HepG2 (cell line): ENCODE data around the gene AXIN1. TPM values are rescaled to one million over a fixed set of nuclear protein-coding genes. Genes with fewer than 3 reads are reported as not detected.

Experiments
- ARHGAP35 ChIP-seq: sonication (generic); formaldehyde crosslinking; IDR thresholded peaks from 2 replicates; pipeline ENCODE4 v1.9.0; 2022; ENCODE audit warnings: mild to moderate bottlenecking, inconsistent platforms, moderate library complexity, missing genetic modification reagents, borderline replicate concordance
- BCLAF1 ChIP-seq: fragments of 450-650 bp; IDR thresholded peaks from 2 replicates; pipeline ENCODE4 v1.6.1; 2017; ENCODE audit warnings: mild to moderate bottlenecking
- BRCA1 ChIP-seq: sonication (generic); formaldehyde crosslinking; IDR thresholded peaks from 2 replicates; pipeline ENCODE4 v1.4.0; 2020; ENCODE audit warnings: missing genetic modification reagents
- DMAP1 ChIP-seq: IDR thresholded peaks from 2 replicates; pipeline ENCODE4 v1.6.1; 2016
- FOXK2 ChIP-seq: fragments of 450-650 bp; IDR thresholded peaks from 2 replicates; pipeline ENCODE4 v1.6.1; 2016
- FOXP1 ChIP-seq, 2 experiments: fragments of 450-650 bp in 1 of 2; IDR thresholded peaks; 2 replicates each; pipeline ENCODE4 v1.6.1; 2017 to 2018; ENCODE audit warnings: antibody characterized with exemption in 1 of 2
- GPN1 ChIP-seq: sonication (generic); formaldehyde crosslinking; IDR thresholded peaks from 2 replicates; pipeline ENCODE4 v1.5.1; 2020; ENCODE audit warnings: missing genetic modification reagents, borderline replicate concordance
- MLLT10 ChIP-seq: sonication (generic); formaldehyde crosslinking; IDR thresholded peaks from 2 replicates; pipeline ENCODE4 v1.4.0; 2020; ENCODE audit warnings: missing genetic modification reagents
- MLX ChIP-seq: IDR thresholded peaks from 2 replicates; pipeline ENCODE4 v1.6.1; 2016
- PAX8 ChIP-seq: sonication (generic); formaldehyde crosslinking; IDR thresholded peaks from 2 replicates; pipeline ENCODE4 v1.8.0; 2022; ENCODE audit warnings: mild to moderate bottlenecking, missing genetic modification reagents, borderline replicate concordance
- RFX5 ChIP-seq: IDR thresholded peaks from 2 replicates; pipeline ENCODE4 v1.6.1; 2011; ENCODE audit warnings: low read depth, low read length, improper control_type of control experiment
- SRSF4 ChIP-seq: fragments of 200-400 bp; formaldehyde crosslinking; IDR thresholded peaks from one replicate; pipeline ENCODE4 v1.6.1; 2018; ENCODE audit warnings: mild to moderate bottlenecking, low read depth, low read length, moderate library complexity; ENCODE audit not compliant: poor library complexity, severe bottlenecking
- ZFP82 ChIP-seq: sonication (generic); formaldehyde crosslinking; IDR thresholded peaks from 2 replicates; pipeline ENCODE4 v1.5.1; 2020; ENCODE audit warnings: mild to moderate bottlenecking, missing genetic modification reagents, borderline replicate concordance
- ZNF136 ChIP-seq: sonication (generic); formaldehyde crosslinking; IDR thresholded peaks from 2 replicates; pipeline ENCODE4 v1.8.1; 2022; ENCODE audit warnings: low read depth, mild to moderate bottlenecking, moderate library complexity, missing genetic modification reagents
- ZNF512 ChIP-seq: sonication (generic); formaldehyde crosslinking; IDR thresholded peaks from 2 replicates; pipeline ENCODE4 v1.4.0; 2020; ENCODE audit warnings: mild to moderate bottlenecking, missing genetic modification reagents
- ZNF512B ChIP-seq: sonication (generic); formaldehyde crosslinking; IDR thresholded peaks from 2 replicates; pipeline ENCODE4 v1.5.1; 2020; ENCODE audit warnings: missing genetic modification reagents, mild to moderate bottlenecking, borderline replicate concordance
- ZXDC ChIP-seq: sonication (generic); formaldehyde crosslinking; IDR thresholded peaks from 2 replicates; pipeline ENCODE4 v1.5.0; 2020; ENCODE audit warnings: mild to moderate bottlenecking, missing genetic modification reagents
- polyA plus RNA-seq, 8 experiments: library from polyadenylated mRNA; depleted of rRNA in 3 of 8; stranded (reverse) in 7 of 8; unstranded in 1 of 8; fragments of >200 nt; fragmentation: Illumina TruSeq in 4 of 8; extraction: Trizol in 4 of 8; gene quantifications; 2 replicates each; pipeline versions ENCODE4 v1.2.1 to v1.2.3, GENCODE V29; 2011 to 2016; ENCODE audit warnings: low read depth in 4 of 8, missing spikeins in 1 of 8, mixed read lengths in 1 of 8; ENCODE audit not compliant: insufficient read depth in 1 of 8
- total RNA-seq, 5 experiments: library from RNA; depleted of rRNA; stranded (reverse); fragments of >200 nt; fragmentation: Illumina TruSeq; extraction: Trizol; gene quantifications; 2 replicates each; pipeline ENCODE4 v1.2.3, GENCODE V29; 2016; ENCODE audit warnings: low read depth in 1 of 5

AXIN1 gene
- total and polyA plus RNA-seq, 2 of the 13 experiments (the other 11 are each of a cell fraction or from before 2014, with no cell fraction given), result 24.0 to 26.0 TPM

DNA sequence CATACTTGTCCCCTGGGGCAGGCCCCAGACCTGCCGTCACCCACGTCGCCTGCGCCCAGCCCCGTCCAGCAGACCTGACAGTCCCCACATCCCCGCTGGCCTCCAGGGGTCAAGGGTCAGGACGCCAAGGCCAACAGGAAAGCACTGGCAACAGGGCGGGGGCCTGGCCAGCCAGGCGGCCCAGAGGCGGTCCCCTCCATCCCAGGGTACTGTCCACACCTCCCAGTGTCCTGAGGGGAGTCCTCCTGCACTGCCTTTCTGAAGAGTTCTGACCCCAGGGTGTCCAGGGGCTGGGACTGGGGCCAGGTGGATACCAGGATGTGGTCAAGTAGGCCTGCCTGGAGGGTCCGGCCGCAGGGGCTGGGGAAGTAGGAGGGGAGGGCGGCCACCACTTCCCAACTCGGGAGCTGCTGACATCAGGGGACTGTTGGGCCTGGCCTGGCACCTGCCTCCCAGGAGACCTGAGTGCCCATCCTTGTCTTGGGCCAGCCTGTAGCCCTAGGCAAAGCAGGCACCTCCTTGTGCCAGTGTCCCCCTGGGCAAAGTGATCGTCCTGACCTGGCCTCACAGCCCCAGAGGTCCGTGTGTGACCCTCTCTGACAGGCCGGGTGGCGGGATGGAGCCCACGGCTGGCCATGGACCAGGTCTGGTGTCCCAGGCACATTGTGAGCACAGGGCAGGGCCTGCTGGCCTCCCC lies 6.7 kb upstream of the AXIN1 start (continued):
- TF ChIP-seq ARHGAP35 (CRISPR knock-in tag), result no peak
- no peak for TF ChIP-seq SRSF4
- TF ChIP-seq FOXK2, result no peak
- TF ChIP-seq RFX5, result no peak
- TF ChIP-seq MLLT10 (CRISPR knock-in tag), result no peak
- no peak for TF ChIP-seq ZNF512B (CRISPR knock-in tag)
- no peak for TF ChIP-seq PAX8 (CRISPR knock-in tag)
- TF ChIP-seq ZXDC (CRISPR knock-in tag), result no peak
- peak; percentile 77 for TF ChIP-seq MLX
- no peak for TF ChIP-seq BRCA1 (CRISPR knock-in tag)
- no peak for TF ChIP-seq FOXP1 (IDR thresholded peaks at IDR 0.05)
- TF ChIP-seq FOXP1 (CRISPR knock-in tag; IDR thresholded peaks at IDR 0.05), result peak; percentile 44; the same call in 1 of the 2 replicates
- no peak for TF ChIP-seq BCLAF1
- TF ChIP-seq ZFP82 (CRISPR knock-in tag), result no peak
- TF ChIP-seq ZNF512 (CRISPR knock-in tag), result no peak
- TF ChIP-seq GPN1 (CRISPR knock-in tag), result no peak
- no peak; the same call in 1 of the 2 replicates for TF ChIP-seq DMAP1 (CRISPR knock-in tag)
- TF ChIP-seq ZNF136, result 0 out of 2 replicates have a peak, but pooled peaks have one; percentile 66
